HepG2 (cell line): ENCODE measurements around the gene CNOT8. TPM values are rescaled to one million over a fixed set of nuclear protein-coding genes. Genes with fewer than 3 reads are reported as not detected.

Source experiments
- ETV5 ChIP-seq: IDR thresholded peaks from 2 replicates; pipeline ENCODE4 v1.6.1; 2018; ENCODE audit warnings: missing biosample characterization, missing genetic modification reagents, inconsistent platforms, borderline replicate concordance
- FOXO1 ChIP-seq: sonication (generic); formaldehyde crosslinking; IDR thresholded peaks from 2 replicates; pipeline ENCODE4 v1.4.0; 2020; ENCODE audit warnings: missing genetic modification reagents
- GFI1 ChIP-seq: sonication (generic); formaldehyde crosslinking; IDR thresholded peaks from 2 replicates; pipeline ENCODE4 v1.5.0; 2020; ENCODE audit warnings: missing genetic modification reagents, mild to moderate bottlenecking, borderline replicate concordance
- KDM6A ChIP-seq: IDR thresholded peaks from 2 replicates; pipeline ENCODE4 v1.6.1; 2016; ENCODE audit warnings: low read depth
- MXI1 ChIP-seq: IDR thresholded peaks from 3 replicates; pipeline ENCODE4 v1.6.1; 2012; ENCODE audit warnings: low read depth, low read length, inconsistent platforms, borderline replicate concordance
- NCOR1 ChIP-seq: fragments of 200-600 bp; sonication (generic); IDR thresholded peaks from 2 replicates; pipeline ENCODE4 v1.7.0; 2017; ENCODE audit warnings: antibody characterized with exemption, low read length, borderline replicate concordance
- PHF20 ChIP-seq: sonication (generic); formaldehyde crosslinking; IDR thresholded peaks from 2 replicates; pipeline ENCODE4 v1.5.0; 2020; ENCODE audit warnings: mild to moderate bottlenecking, missing genetic modification reagents
- PRDM10 ChIP-seq: sonication (generic); formaldehyde crosslinking; IDR thresholded peaks from 2 replicates; pipeline ENCODE4 v1.4.0; 2020; ENCODE audit warnings: low read depth, missing genetic modification reagents
- XBP1 ChIP-seq: sonication (generic); formaldehyde crosslinking; IDR thresholded peaks from 2 replicates; pipeline ENCODE4 v1.5.0; 2020; ENCODE audit warnings: missing genetic modification reagents
- ZEB1 ChIP-seq: IDR thresholded peaks from 2 replicates; pipeline ENCODE4 v1.6.1; 2012; ENCODE audit warnings: mild to moderate bottlenecking, low read depth, inconsistent platforms; ENCODE audit not compliant: insufficient replicate concordance
- ZNF275 ChIP-seq: sonication (generic); formaldehyde crosslinking; IDR thresholded peaks from 2 replicates; pipeline ENCODE4 v1.8.0; 2022; ENCODE audit warnings: missing genetic modification reagents, mild to moderate bottlenecking, inconsistent platforms, borderline replicate concordance
- ZSCAN5A ChIP-seq: sonication (generic); formaldehyde crosslinking; IDR thresholded peaks from 2 replicates; pipeline ENCODE4 v1.8.0; 2022; ENCODE audit warnings: mild to moderate bottlenecking, missing genetic modification reagents, borderline replicate concordance
- polyA plus RNA-seq, 8 experiments: library from polyadenylated mRNA; depleted of rRNA in 3 of 8; stranded (reverse) in 7 of 8; unstranded in 1 of 8; fragments of >200 nt; fragmentation: Illumina TruSeq in 4 of 8; extraction: Trizol in 4 of 8; gene quantifications; 2 replicates each; pipeline versions ENCODE4 v1.2.1 to v1.2.3, GENCODE V29; 2011 to 2016; ENCODE audit warnings: low read depth in 4 of 8, missing spikeins in 1 of 8, mixed read lengths in 1 of 8; ENCODE audit not compliant: insufficient read depth in 1 of 8
- total RNA-seq, 5 experiments: library from RNA; depleted of rRNA; stranded (reverse); fragments of >200 nt; fragmentation: Illumina TruSeq; extraction: Trizol; gene quantifications; 2 replicates each; pipeline ENCODE4 v1.2.3, GENCODE V29; 2016; ENCODE audit warnings: low read depth in 1 of 5
- TF ChIP-seq, protein P1 (sequence below): sonication (generic); formaldehyde crosslinking; IDR thresholded peaks from 2 replicates; pipeline ENCODE4 v1.4.0; 2020; ENCODE audit warnings: missing genetic modification reagents, borderline replicate concordance
- TF ChIP-seq, protein P2 (sequence below): sonication (generic); formaldehyde crosslinking; IDR thresholded peaks from 2 replicates; pipeline ENCODE4 v1.5.0; 2020; ENCODE audit warnings: mild to moderate bottlenecking, missing genetic modification reagents, borderline replicate concordance

Gene CNOT8
- total and polyA plus RNA-seq, 2 of the 13 experiments (the other 11 are each of a cell fraction or from before 2014, with no cell fraction given), result 37.1 to 74.9 TPM

DNA sequence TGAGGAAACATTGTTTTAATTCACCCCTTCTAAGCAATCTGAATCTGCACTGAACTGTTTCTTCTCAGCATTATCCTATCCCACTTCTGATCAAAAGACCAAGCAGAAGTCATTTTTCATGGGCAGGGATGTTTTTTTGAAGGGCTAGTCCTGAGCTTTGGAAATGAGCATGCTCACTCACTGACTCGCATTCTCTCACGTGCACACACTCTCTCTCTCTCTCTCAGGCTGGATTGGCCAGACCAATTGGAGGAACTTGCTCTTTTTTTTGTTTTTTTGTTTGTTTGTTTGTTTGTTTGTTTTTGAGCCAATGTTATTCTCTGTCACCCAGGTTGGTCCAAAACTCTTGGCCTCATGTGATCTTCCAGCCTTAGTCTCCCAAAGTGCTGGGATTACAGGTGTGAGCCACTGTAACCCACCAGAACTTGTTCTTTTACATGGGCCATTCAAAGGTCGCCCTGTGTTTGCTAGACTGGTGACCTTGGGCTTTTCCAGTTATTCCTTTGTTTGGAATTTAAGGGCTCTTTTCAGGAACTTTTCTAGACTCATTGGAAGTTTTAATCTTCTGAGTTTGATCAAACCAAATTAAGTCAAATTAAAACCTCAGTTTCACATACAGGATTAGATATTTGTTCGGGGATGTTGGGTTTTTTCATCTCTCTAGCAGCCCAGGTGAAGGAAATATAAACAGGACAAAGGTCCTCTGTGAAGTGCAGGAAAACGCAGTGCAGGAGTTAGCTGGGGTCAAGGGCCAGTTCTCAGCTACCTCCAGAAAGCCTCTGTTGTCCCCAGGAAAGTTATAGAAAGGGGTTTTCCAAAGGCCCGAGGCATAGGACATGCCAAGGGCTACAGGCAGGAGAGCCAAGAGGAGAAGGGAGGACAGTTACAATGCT lies 21.2 kb upstream of the CNOT8 start (continued):
- TF ChIP-seq MXI1, result 0 out of 3 replicates have a peak, but pooled peaks have one; percentile 18
- TF ChIP-seq NCOR1, result peak; percentile 90
- TF ChIP-seq FOXO1 (CRISPR knock-in tag), result peak; percentile 22; the same call in 1 of the 2 replicates
- TF ChIP-seq PHF20 (CRISPR knock-in tag), result no peak
- TF ChIP-seq XBP1, result no peak
- TF ChIP-seq ZEB1, result peak; percentile 74
- TF ChIP-seq ETV5, result peak; percentile 14; the same call in 1 of the 2 replicates
- TF ChIP-seq, protein P1, sequence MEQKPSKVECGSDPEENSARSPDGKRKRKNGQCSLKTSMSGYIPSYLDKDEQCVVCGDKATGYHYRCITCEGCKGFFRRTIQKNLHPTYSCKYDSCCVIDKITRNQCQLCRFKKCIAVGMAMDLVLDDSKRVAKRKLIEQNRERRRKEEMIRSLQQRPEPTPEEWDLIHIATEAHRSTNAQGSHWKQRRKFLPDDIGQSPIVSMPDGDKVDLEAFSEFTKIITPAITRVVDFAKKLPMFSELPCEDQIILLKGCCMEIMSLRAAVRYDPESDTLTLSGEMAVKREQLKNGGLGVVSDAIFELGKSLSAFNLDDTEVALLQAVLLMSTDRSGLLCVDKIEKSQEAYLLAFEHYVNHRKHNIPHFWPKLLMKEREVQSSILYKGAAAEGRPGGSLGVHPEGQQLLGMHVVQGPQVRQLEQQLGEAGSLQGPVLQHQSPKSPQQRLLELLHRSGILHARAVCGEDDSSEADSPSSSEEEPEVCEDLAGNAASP (CRISPR knock-in tag), result peak; percentile 79; the same call in 1 of the 2 replicates
- no peak for TF ChIP-seq ZNF275 (CRISPR knock-in tag)
- TF ChIP-seq ZSCAN5A, result no peak
- 0 out of 2 replicates have a peak, but pooled peaks have one; percentile 33 for TF ChIP-seq PRDM10 (CRISPR knock-in tag)
- TF ChIP-seq, protein P2, sequence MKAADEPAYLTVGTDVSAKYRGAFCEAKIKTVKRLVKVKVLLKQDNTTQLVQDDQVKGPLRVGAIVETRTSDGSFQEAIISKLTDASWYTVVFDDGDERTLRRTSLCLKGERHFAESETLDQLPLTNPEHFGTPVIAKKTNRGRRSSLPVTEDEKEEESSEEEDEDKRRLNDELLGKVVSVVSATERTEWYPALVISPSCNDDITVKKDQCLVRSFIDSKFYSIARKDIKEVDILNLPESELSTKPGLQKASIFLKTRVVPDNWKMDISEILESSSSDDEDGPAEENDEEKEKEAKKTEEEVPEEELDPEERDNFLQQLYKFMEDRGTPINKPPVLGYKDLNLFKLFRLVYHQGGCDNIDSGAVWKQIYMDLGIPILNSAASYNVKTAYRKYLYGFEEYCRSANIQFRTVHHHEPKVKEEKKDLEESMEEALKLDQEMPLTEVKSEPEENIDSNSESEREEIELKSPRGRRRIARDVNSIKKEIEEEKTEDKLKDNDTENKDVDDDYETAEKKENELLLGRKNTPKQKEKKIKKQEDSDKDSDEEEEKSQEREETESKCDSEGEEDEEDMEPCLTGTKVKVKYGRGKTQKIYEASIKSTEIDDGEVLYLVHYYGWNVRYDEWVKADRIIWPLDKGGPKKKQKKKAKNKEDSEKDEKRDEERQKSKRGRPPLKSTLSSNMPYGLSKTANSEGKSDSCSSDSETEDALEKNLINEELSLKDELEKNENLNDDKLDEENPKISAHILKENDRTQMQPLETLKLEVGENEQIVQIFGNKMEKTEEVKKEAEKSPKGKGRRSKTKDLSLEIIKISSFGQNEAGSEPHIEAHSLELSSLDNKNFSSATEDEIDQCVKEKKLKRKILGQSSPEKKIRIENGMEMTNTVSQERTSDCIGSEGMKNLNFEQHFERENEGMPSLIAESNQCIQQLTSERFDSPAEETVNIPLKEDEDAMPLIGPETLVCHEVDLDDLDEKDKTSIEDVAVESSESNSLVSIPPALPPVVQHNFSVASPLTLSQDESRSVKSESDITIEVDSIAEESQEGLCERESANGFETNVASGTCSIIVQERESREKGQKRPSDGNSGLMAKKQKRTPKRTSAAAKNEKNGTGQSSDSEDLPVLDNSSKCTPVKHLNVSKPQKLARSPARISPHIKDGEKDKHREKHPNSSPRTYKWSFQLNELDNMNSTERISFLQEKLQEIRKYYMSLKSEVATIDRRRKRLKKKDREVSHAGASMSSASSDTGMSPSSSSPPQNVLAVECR (CRISPR knock-in tag), result peak; percentile 27; the same call in 1 of the 2 replicates
- peak; percentile 32; the same call in 1 of the 2 replicates for TF ChIP-seq KDM6A (CRISPR knock-in tag)
- peak; percentile 56; the same call in 1 of the 2 replicates for TF ChIP-seq GFI1 (CRISPR knock-in tag)
